HG02943 (cell line): ENCODE measurements around the gene BHLHE40.
A peak's percentile ranks its signal among the peaks of the same experiment; 100 is the strongest.
"Not testable (repeated sequence)": the region's sequence is repeated elsewhere in the genome, so short reads cannot be mapped to it uniquely, and the experiment has no call there.

Experiments
- ATAC-seq: cut with Tn5 transposase; IDR thresholded peaks from one replicate; pipeline ENCODE4 v1.9.1; 2021; ENCODE audit warnings: mild to moderate bottlenecking, low read depth, moderate library complexity; ENCODE audit not compliant: unreplicated experiment

The BHLHE40 gene

DNA sequence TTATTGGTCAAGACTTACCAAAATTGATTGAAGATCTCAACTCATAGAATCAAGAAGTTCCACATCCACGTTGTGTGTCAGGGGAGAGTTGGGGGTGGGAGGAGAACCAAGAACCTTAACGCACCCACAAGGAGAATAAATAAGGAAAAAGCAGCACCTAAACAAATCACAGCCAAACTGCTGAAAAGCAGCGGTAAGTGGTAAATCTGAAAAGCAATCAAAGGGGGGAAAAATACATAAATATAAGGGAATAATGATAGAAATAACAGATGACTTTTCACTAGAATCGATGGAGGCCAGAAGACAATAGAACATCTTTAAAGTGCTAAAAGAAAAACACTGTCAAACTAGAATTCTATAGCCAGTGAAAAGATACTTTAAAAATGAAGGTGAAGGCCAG is 20.1 kb upstream of the BHLHE40 start:
- no peak for ATAC-seq

DNA sequence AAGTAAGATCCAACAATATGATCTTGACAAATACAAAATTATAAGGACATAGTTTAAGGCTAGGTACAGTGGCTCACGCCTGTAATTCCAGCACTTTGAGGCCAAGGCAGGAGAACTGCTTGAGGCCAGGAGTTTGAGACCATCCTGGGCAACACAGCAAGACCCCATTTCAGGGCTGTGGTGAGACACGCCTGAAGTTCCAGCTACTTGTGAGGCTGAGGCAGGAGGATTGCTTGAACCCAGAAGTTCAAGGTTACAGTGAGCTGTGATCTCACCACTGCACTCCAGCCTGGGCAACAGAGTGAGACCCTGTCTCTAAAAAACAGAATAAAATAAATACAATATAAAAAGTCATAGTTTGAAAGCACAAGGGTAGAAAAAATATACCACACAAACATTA is 17.4 kb upstream of the BHLHE40 start:
- ATAC-seq, result not testable (repeated sequence)

DNA sequence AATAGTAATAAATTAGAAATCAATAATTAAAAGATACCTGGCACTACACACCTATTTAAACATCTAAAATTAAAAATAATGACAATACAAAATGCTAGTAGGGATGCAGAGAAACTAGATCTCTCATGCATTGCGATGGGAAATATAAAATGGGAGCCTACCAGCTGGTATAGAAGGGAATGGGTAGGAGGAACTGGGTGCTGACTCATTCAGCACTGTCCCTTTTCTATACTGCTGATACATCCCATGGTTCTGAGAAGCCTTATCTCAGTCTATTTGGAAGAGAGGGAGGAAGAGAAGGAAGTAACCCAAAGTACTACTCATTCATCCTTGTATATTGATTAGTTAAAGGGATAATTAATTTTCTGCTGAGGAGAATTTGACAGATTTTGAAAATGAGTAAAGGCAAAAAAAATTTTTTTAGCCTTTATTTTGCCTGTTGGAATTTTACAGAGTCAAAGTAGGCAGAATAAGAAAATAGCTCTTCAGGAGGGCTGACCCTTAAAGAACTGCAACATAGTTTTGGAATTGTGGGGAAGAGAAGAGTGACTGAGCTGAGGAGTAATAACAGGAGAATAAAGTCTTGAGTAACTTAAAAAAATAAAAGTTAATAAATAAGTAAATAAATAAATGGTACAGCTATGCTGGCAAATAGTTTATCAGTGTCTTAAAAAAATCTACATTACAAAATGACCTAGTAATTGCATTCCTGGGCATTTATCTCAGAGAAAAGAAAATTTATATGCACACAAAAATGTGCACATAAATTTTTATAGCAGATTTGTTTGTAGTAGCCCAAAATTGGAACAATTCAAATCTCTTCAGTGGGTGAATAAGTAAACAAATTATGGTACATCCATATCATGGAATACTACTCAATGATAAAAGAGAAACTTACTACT is 15.3 kb upstream of the BHLHE40 start:
- ATAC-seq, result no peak

DNA sequence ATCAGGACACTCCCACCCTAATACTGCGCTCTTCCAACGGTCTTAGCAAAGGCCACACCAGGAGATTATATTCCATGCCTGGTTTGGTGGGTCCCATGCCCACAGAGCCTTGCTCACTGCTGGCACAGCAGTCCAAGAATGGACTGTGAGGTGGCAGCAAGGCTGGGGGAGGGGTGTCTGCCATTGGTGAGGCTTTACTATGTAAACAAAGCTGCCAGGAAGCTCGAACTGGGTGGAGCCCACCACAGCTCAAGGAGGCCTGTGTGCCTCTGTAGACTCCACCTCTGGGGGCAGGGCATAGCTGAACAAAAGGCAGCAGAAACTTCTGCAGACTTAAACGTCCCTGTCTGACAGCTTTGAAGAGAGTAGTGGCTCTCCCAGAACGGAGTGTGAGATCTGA is 13.2 kb upstream of the BHLHE40 start:
- not testable (repeated sequence) for ATAC-seq

DNA sequence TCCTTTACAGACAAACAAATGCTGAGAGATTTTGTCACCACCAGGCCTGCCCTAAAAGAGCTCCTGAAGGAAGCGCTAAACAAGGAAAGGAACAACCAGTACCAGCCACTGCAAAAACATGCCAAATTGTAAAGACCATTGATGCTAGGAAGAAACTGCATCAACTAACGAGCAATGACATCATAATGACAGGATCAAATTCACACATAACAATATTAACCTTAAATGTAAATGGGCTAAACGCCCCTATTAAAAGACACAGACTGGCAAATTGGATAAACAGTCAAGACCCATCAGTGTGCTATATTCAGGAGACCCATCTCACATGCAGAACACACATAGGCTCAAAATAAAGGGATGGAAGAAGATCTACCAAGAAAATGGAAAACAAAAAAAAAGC is 11.6 kb upstream of the BHLHE40 start:
- ATAC-seq, result not testable (repeated sequence)

DNA sequence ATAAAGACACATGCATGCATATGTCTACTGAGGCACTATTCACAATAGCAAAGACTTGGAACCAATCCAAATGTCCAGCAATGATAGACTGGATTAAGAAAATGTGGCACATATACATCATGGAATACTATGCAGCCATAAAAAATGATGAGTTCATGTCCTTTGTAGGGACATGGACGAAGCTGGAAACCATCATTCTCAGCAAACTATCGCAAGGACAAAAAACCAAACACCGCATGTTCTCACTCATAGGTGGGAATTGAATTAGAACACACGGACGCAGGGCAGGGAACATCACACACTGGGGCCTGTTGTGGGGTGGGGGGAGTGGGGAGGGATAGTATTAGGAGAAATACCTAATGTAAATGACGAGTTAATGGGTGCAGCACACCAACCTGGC is 7.8 kb upstream of the BHLHE40 start:
- not testable (repeated sequence) for ATAC-seq

DNA sequence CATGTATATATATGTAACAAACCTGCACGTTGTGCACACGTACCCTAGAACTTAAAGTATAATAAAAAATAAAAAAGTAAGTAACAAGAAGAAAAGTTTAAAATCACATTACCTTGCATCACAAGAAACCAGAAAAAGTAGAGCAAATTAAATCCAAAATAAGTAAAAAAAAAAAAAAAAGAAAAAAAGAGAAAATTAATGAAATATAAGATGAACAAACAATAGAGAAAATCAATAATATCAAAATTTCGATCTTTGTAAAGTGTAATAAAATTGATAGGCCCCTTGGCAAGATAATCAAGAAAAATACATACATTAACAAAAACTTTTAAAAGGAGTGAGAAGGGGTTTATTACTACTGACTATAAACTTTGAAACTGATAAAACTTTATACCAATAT is 7.4 kb upstream of the BHLHE40 start:
- no peak for ATAC-seq

DNA sequence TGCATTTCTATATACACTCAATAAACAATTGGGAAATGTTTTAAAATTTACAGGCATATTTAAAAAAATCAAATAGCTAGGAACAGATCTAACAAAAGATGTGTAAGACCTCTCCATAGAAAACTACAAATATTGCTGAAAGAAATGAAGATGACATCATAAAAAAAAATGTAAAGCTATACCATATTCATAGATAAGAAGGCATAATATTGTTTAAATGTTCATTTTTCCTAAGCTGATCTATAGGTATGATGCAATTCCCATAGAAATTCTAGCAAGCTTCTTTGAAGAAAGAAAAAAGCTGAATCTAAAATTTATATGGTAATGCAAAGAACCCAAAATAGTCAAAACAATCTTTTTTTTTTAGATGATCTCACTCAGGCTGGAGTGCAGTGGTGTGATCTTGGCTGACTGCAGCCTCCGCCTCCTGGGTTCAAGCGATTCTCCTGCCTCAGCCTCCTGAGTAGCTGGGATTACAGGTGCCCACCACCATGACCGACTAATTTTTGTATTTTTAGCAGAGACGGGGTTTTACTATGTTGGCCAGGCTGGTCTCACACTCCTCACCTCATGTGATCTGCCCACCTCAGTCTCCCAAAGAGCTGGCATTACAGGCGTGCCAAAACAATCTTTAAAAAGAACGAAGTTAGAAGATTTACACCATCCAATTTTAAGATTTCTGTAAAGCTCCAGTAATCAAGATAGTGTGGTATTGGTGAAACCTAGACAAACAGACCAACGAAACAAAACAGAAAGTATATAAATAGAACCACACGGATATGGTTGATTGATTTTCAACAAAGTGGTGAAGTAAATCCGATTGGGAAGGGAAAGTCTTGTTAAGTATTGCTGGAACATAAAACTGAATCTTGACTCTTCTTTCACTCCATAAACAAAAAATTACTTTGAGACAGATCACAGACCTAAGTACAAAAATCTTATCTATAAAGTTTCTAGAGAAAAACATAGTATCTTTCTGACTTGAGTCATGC is 6.3 kb upstream of the BHLHE40 start:
- ATAC-seq, result no peak

DNA sequence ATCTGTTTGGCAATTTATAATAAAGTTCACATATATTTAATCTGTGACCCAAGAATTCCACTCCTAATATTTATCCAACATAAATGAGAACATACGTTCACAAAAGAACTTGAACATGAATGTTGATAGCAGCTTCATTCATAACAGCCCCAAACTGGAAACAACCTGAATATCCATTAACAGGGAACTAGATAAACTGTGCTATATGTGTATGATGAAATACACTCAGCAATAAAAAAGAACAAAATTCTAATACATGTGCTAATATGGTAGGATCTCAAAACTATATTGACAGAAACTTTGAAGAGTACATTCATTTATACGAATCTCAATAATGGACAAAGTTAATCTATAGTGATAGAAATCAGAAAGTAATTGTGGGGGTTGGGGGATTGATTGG is 5.1 kb upstream of the BHLHE40 start:
- ATAC-seq, result no peak

DNA sequence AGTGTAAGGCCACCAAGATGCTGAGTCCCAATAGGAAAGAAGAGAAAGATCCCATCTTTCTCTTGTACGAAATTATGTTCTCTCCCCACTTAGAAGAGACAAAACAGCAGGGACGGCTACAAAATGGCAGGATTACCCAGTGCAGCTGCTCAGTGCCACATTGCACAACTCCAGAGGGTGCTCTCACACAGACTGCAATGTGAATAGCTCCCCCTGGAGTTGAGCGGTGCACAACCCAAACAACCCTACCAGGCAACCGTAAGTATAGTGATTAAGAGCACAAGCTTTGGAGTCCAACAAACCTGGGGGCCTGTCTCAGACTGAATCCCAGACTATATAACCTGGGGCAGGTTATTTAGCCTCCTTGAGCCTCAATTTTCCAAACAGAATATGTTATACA is 3.1 kb upstream of the BHLHE40 start:
- ATAC-seq, result no peak

DNA sequence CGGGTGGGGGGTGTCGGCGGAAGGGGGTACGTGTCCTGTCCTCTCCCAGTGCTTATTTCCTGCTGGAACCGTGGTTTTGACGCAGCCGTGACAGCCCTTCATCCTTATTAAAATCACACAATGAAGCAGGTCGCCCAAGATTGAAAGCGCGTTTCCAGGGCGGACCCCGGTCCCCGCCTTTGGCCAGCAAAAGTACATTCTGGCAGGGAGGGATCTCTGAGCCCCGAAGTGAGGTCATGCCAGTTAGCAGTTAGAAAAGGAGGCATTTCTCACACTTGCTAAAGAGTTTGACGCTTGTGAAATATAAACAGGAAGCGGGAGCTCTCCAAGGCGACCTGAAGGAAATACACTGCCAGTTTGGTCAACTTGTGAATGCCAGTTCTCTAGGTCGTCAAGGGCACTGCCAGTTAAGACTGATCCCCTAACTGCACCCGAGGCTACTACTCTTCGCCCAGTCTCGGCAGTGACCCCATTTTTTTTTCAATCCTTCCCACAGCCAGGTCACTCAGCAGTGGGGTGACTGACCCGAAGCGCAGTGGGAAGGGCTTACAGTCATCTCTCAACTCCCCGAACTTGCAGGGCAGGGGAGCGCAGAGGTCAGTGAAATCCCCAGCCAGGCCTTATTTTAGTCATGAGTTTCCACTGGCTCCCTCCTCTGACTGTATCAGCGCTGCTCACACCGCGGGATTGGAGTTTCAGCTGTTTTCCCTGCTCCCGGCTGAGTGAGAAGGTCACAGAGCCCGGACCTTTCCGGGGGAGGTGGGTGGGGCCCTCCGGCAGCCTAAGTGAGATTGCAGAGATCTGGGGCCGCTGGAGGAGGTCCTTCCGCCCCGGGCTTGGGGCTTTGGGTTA is 2.0 kb upstream of the BHLHE40 start:
- ATAC-seq, result peak; percentile 30

DNA sequence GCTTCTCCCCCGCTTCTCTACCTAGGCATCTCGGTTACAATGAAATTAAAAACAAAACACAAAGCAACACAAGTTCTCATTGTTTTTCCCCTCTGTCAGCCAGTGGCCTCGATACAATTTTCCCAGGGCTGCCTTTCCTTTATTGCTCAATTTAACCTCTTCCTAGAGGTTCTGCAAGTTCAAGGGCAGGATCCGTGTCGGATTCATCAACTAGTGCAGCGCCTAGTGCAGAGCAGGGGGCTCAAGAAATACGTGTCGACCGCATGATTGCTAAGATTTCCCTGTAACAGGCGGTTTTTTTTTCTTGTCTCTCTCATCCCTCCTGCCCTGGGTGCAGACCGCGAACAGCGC is 1.4 kb upstream of the BHLHE40 start:
- ATAC-seq, result no peak

DNA sequence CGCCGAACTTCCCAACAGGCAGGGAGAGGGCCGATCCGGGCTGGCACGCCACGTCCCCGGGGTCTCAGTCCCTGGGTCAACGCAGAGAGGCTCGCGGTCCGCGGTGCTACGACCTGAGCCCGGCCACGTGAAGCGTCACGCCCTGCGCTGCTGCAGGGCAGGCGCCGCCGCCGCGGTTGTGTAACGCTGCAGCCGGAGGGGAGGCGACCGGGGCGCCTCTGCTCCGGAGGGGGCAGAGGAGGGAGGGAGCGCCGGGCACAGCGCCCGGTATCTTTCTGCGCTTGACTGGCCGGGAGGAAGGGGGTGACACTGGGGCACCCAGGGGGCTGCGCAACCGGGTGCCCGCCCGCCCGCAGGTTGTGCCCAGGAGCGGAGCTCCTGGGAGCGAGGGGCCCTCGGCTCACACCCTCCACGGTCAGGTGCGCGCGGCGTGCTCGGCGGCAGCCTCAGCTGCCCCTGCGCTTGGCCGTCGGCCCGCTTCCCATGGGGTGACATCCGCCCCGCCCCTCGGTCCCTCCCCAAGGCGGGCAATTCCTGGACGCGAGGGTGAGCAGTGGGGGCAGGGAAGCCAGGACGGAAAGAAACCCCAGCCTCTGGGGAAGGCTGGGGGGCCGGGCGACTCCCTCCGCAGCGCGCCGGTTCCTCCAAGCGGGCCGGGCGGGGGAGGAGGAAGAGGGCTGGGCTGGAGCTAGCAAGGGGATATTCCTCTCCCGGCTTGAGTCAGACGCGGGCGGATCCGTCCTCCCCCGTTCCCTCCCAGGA is 852 bp upstream of the BHLHE40 start:
- peak; percentile 38 for ATAC-seq

DNA sequence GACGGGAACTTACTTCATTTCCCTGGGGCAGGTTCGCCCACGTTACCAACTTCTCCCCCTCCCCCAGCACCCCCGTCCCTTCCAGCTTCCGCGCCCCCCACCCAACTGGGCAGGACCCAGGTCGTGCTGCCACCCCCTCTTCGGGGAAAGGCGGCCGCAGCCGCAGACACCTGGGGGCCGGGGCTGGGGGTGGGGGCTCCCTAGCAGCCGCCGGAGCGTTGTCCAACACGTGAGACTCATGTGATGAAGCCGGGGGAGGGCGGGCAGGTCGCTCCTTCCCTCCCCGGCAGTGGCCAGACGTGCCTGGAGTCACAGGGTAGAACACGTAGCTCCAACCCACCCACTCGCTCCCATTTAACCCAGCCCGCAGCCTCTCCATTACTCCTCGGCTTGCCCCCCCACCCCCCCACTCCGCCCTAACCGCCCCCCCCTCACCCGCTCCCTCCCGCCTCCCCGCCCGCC is 240 bp upstream of the BHLHE40 start:
- peak; percentile 41 for ATAC-seq

DNA sequence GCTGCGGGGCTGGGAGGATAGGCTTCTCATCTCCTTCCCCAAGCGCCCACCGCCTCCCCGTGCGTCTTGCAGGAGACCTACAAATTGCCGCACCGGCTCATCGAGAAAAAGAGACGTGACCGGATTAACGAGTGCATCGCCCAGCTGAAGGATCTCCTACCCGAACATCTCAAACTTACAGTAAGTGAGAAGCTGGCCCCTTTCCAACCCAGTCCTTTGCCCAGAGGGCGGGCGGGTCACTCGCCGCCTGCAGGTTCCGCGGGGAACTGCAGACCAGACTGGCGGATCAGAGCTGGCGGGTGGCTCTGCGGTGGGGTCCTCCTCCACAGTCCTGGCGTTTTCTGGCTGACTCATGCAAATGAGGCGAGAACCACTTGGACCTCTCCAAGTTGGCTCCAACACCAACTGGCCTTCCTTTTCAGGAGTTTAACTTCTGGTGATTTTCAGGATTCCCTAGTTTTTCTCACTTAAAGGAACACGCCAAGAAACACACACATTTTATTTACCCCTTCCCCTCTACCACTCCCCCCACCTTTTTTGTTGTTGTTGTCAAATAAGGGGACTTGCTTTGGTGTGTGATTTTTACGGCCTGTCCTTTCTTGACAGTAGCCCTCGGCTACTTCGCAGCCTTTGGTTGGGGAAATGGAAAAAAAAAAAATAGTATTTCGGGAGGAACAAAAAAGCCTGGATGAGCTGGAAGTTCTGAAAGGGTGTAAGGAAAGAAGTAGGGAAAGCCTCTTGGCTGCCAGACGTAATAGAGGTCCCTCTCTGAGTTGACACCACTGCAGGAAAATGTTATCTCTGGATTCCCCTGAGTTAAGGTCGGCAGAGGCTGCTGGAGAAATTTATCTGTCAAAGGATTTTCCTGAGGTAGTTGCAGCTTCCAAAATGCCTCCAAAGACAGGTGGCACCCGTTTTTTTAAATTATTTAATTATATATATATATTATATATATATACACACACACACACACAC is 1.3 kb downstream of the BHLHE40 start:
- ATAC-seq, result no peak

DNA sequence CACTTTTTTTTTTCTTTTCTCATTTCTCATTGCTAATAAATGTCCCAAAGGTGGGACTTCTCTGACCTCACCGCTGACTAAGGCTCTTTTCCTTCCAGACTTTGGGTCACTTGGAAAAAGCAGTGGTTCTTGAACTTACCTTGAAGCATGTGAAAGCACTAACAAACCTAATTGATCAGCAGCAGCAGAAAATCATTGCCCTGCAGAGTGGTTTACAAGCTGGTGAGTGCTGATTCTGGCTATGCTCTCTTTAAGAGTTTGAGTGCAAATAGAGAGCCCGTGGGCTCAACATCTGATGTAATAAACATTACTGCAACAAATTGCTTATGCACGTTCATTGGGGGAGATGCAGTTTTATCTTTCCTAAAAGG is 2.0 kb downstream of the BHLHE40 start:
- ATAC-seq, result no peak

DNA sequence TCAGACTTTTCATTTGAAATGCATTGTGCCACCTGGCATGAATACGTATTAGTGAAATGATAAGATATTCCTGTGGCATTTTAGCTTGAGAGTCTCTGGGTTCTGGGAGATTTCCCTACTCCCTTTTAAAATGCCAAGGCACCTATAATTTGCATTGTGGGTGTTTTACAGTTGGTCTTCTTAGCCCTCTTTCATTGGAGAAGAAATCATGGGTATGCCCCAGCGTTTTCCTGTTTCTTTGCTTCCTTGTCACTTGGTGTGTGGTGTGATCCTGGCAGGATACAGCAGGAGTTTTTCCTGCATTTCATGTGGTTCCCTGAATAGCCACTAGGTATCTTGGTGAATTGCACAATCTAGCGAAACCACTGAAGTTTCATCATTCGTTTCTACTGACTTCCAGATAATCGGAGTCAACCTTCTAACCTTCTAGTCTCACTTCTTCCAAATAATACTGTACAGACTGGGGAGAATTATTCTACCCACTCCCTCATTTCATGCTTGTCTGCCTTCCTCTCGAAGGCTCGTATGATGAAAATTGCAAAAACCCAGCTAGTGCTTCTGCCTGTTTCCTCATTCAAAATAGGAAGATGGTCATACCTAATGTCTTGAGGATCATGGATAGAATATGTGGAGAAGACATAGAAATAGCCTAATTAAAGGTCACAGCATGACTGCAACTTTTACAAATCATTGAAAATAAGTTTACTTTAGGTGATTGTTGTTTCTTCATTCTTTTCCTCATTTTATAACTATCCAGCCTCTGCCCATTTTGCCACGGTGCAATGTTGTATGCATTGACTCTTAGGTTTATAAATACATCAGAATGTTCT is 2.6 kb downstream of the BHLHE40 start:
- no peak for ATAC-seq
